HG03520 (cell line): ENCODE measurements around the gene MRTO4.
"Not testable (repeated sequence)": the region's sequence is repeated elsewhere in the genome, so short reads cannot be mapped to it uniquely, and the experiment has no call there.

ENCODE experiments used
- ATAC-seq: cut with Tn5 transposase; IDR thresholded peaks from one replicate; pipeline ENCODE4 v1.9.1; 2021; ENCODE audit warnings: mild to moderate bottlenecking, moderate library complexity; ENCODE audit not compliant: unreplicated experiment

The MRTO4 gene

GRCh38 chr1:19251305-19252196 lies at the start of gene MRTO4, which contains the start of gene EMC1:
MRTO4 (plus strand) TSS chr1:19251805; CDS start chr1:19251836, 31 bp downstream.
EMC1 (minus strand) TSS chr1:19251524; CDS start chr1:19251509, 15 bp downstream.
- peak; percentile 59 for ATAC-seq

- ATAC-seq: no peak
Observed at GRCh38 chr1:19202396-19202795, 49.2 kb upstream of the MRTO4 start.

- ATAC-seq: no peak
Observed at GRCh38 chr1:19203440-19203839, 48.2 kb upstream of the MRTO4 start.

GRCh38 chr1:19204446-19205266 lies 46.9 kb upstream of the MRTO4 start:
- no peak for ATAC-seq

- ATAC-seq: no peak
Observed at GRCh38 chr1:19205403-19205802, 46.2 kb upstream of the MRTO4 start.

- no peak for ATAC-seq
Observed at GRCh38 chr1:19205845-19206244, 45.8 kb upstream of the MRTO4 start.

GRCh38 chr1:19206947-19207346 lies 44.7 kb upstream of the MRTO4 start:
- ATAC-seq: no peak

GRCh38 chr1:19208710-19209438 lies 42.7 kb upstream of the MRTO4 start:
- ATAC-seq: no peak

- ATAC-seq: peak; percentile 28
Observed at GRCh38 chr1:19209439-19209989, 42.1 kb upstream of the MRTO4 start.

GRCh38 chr1:19209990-19210771 lies 41.4 kb upstream of the MRTO4 start, which contains the start of gene UBR4:
UBR4 (minus strand) TSS chr1:19210266; CDS start chr1:19210248, 18 bp downstream.
- peak; percentile 83 for ATAC-seq

GRCh38 chr1:19210772-19211549 lies 40.6 kb upstream of the MRTO4 start:
- no peak for ATAC-seq

- ATAC-seq: no peak
Observed at GRCh38 chr1:19212167-19212566, 39.4 kb upstream of the MRTO4 start.

- no peak for ATAC-seq
Observed at GRCh38 chr1:19213580-19213979, 38.0 kb upstream of the MRTO4 start.

GRCh38 chr1:19216585-19216984 lies 35.0 kb upstream of the MRTO4 start:
- ATAC-seq: not testable (repeated sequence)

GRCh38 chr1:19219451-19219850 lies 32.2 kb upstream of the MRTO4 start:
- ATAC-seq: no peak

GRCh38 chr1:19220080-19220846 lies 31.3 kb upstream of the MRTO4 start:
- ATAC-seq: no peak

- ATAC-seq: no peak
Observed at GRCh38 chr1:19220991-19221390, 30.6 kb upstream of the MRTO4 start.

- no peak for ATAC-seq
Observed at GRCh38 chr1:19222573-19222972, 29.0 kb upstream of the MRTO4 start.
